ENCODE measurements around the gene CAMK2N1.
A peak's percentile ranks its signal among the peaks of the same experiment; 100 is the strongest.

The CAMK2N1 gene

GRCh38 chr1:20480243-20480944, 5.6 kb downstream of the CAMK2N1 start:
- no peak for DNase-seq (ENCODE audit: extremely low spot score, insufficient read length, low read depth)

GRCh38 chr1:20479840-20480239, 6.2 kb downstream of the CAMK2N1 start:
- FAIRE-seq (no peak), DNase-seq (ENCODE audit: extremely low spot score, insufficient read length, low read depth) (no peak)

More at GRCh38 chr1:20480243-20480944, 5.6 kb downstream of the CAMK2N1 start:
- no peak for FAIRE-seq

DNA sequence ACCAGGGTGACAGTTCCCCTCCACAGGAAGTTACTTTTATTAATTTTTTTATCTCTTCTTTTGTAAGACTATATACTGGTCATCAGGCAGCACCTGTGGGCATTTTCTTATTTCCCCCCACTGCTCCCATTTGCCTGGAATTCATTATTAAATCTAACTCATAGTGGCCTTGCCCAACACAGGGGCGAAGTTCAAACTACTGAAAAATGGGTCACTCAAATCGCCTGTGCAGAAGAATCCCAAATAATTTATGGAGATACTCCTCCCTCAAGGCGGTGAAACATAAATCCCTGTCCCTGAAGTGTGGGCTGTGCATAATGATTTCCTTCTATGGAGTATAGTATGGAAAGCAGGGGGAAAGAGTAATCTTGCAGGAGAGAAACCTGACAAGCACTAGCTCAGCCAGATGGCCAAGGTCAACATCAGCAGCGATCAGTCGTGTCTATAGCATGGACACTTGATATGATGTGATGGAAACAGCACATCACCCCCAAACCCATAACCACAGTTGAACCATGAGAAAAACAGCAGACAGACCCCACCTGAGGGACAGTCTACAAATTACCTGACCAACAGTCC, 7.9 kb downstream of the CAMK2N1 start:
- FAIRE-seq = no peak
- no peak for DNase-seq (ENCODE audit: extremely low spot score, insufficient read length, low read depth)

- no peak for FAIRE-seq
- DNase-seq (ENCODE audit: extremely low spot score, insufficient read length, low read depth) = no peak
Observed at GRCh38 chr1:20477348-20478056, 8.5 kb downstream of the CAMK2N1 start.

GRCh38 chr1:20476265-20477038, 9.6 kb downstream of the CAMK2N1 start:
- no peak for DNase-seq (ENCODE audit: extremely low spot score, insufficient read length, low read depth)

DNA sequence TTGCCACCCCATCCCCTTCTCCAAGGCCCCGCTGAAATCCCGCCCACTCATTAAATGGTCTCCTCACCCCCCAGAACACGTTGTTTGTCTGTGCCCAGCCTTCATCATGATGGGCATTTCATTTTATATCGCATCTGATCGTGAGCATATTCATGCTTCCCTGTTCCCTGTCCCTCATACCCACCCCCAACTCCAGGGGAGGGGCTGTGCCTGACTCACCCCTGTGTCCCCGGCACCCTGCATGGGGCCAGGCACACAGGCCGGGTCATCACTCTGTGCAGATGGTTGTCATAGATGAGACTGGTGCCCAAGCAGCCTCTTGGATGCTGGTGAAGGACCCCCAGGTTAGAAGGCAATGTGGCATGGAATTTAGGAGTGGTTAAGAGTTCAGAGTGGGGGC, 11.0 kb downstream of the CAMK2N1 start:
- no peak for DNase-seq (ENCODE audit: extremely low spot score, insufficient read length, low read depth)
- FAIRE-seq = no peak

More at GRCh38 chr1:20476265-20477038, 9.6 kb downstream of the CAMK2N1 start:
- FAIRE-seq = no peak

GRCh38 chr1:20474333-20474975, 11.6 kb downstream of the CAMK2N1 start:
- no peak for DNase-seq (ENCODE audit: extremely low spot score, insufficient read length, low read depth)
- FAIRE-seq = no peak

DNA sequence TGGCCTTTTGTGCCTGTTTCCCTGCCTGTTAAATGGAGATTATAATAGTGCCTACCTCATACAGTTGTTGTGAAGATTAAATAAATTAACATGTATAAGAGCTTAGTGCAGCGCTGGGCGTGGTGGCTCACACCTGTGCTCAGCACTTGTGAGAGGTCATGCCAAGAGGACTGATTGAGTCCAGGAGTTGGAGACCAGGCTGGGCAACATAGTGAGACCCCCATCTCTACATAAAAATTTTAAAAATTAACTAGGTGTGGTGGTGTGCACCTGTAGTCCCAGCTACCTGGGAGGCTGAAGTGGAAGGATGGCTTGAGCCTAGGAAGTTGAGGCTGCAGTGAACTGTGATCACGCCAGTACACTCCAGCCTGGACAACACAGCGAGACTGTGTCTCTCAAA, 12.1 kb downstream of the CAMK2N1 start:
- DNase-seq (ENCODE audit: extremely low spot score, insufficient read length, low read depth) (no peak), FAIRE-seq (no peak)

- DNase-seq (ENCODE audit: extremely low spot score, insufficient read length, low read depth) (no peak), FAIRE-seq (peak; percentile 75)
Observed at GRCh38 chr1:20472860-20473711, 12.9 kb downstream of the CAMK2N1 start.

DNA sequence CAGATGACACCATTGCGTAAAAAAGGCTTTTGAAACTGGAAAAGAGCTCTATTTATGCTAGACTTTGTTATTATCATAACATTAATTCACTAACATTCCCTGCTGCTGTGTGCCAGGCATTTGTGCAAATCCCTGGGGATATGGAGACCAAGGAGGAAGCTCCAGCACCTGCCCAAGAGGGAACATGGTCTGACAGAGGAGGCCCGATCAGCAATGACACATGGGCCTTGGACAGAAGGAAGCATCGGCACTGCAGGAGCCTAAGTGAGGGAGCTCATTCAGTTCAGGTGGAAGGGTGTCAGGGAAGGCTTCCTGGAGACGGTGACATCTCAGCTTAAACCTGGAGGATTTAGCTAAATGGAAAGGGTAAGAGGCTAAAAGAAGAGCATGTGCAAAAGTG, 13.9 kb downstream of the CAMK2N1 start:
- DNase-seq (ENCODE audit: extremely low spot score, insufficient read length, low read depth) = no peak
- FAIRE-seq = no peak

DNA sequence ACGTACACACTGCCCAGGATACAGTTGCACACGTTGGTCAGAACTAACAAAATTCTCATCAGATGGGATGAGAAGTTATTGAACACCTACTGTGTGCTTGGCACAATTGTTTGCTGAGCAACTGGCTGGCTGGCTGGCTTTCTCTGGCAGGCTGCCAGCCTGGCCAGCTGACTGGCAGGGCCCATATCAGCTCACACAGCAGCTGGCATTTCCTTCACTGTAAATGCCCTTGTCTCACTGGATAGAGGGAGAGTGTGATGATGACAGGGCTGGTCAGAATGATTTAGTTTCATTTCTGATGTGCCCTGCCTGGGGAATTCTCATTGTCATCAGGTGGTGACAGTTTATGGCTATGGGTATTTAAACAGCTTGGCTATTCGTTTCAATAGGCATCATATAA, 15.8 kb downstream of the CAMK2N1 start:
- no peak for FAIRE-seq
- no peak for DNase-seq (ENCODE audit: extremely low spot score, insufficient read length, low read depth)

- FAIRE-seq (no peak), DNase-seq (ENCODE audit: extremely low spot score, insufficient read length, low read depth) (no peak)
Observed at GRCh38 chr1:20469406-20470076, 16.5 kb downstream of the CAMK2N1 start.

DNA sequence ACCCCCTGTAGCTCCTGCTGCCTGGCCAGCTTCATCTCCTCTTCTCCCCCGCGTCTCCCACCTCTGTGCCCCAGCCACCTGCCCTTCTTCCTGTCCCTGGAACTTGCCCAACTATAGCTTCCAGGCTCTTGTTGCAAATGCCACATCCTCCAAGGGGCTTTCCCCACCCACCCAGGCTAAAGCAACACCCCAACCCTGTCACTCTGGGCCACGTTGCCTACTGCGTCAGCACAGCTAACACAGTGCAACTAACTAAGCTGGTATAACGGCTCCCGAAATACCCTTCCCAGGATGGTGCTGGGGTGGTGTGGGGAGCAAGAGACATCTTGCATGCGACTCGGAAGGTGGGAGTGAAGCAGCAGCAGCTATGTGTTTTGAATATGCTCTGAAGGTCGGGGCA, 19.7 kb downstream of the CAMK2N1 start:
- DNase-seq (ENCODE audit: extremely low spot score, insufficient read length, low read depth) (no peak), FAIRE-seq (no peak)

- FAIRE-seq = no peak
Observed at GRCh38 chr1:20465187-20465586, 20.8 kb downstream of the CAMK2N1 start.

GRCh38 chr1:20463502-20463901, 22.5 kb downstream of the CAMK2N1 start:
- no peak for FAIRE-seq
- DNase-seq (ENCODE audit: extremely low spot score, insufficient read length, low read depth) = no peak

More at GRCh38 chr1:20465187-20465586, 20.8 kb downstream of the CAMK2N1 start:
- no peak for DNase-seq (ENCODE audit: extremely low spot score, insufficient read length, low read depth)

GRCh38 chr1:20462397-20462796, 23.6 kb downstream of the CAMK2N1 start:
- FAIRE-seq = no peak
- DNase-seq (ENCODE audit: extremely low spot score, insufficient read length, low read depth) = no peak

DNA sequence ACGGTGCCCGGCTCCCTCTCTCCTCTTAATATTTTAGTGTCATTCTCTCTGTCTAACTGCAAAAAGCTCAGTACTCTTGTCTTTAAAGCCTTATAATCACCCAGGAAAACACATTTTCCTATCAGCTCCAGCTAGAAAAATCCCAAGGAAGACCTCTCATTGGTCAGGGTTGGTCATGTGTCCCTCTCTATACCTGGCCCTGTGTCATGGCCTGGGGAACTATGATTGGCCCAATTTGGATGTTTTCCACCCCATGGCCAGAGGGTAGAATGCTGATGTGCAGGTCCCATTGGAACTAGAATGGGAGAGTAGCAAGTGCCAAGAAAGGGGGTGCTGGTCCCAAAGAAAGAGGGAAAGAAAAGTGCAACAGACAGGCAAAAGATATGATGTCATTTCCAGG, 27.3 kb downstream of the CAMK2N1 start:
- DNase-seq (ENCODE audit: extremely low spot score, insufficient read length, low read depth) (no peak), FAIRE-seq (no peak)

DNA sequence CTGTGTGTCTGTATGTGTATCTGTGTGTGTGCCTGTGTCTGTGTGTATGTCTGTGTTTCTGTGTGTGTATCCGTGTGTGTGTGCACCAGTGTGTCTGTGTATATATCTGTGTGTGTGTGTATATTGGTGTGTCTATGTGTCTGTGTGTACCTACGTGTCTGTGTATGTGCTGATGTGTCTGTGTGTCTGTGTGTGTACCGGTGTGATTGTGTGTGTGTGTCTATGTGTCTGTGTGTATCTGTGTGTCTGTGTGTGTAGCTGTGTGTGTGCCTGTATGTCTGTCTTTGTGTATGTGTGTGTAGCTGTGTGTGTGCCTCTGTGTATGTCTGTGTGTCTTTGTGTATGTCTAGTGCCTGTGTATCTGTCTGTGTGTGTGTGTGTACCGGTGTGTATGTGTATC, 32.0 kb downstream of the CAMK2N1 start:
- DNase-seq (ENCODE audit: extremely low spot score, insufficient read length, low read depth) (no peak), FAIRE-seq (no peak)

All from GM18507 (cell line).